Activated naive CD4-positive, alpha-beta T cell treated with anti-CD3 and anti-CD28 coated beads for 36 hours (primary cell): Measurements from ENCODE around the gene CORO2B. TPM values are rescaled to one million over a fixed set of nuclear protein-coding genes. Genes with fewer than 3 reads are reported as not detected.

Source experiments
- CTCF ChIA-PET: fragments of 350-600 bp; sonication (Branson Sonifier 250); formaldehyde crosslinking; loops from one replicate; lab custom pipeline; 2021; ENCODE audit warnings: antibody characterized with exemption; lab: Charles Lee
- DNase-seq: peaks from one replicate; pipeline ENCODE4 v3.0.0-alpha.2; 2020
- H3K27ac Mint-ChIP-seq: one replicate; pipeline ENCODE4 v1.8.0; 2021; ENCODE audit warnings: mild to moderate bottlenecking, mixed read lengths
- H3K27me3 Mint-ChIP-seq: one replicate; pipeline ENCODE4 v1.8.0; 2021; ENCODE audit warnings: low read depth, mixed read lengths
- H3K36me3 Mint-ChIP-seq: one replicate; pipeline ENCODE4 v1.8.0; 2021; ENCODE audit warnings: low read depth, mixed read lengths
- H3K4me1 Mint-ChIP-seq: one replicate; pipeline ENCODE4 v1.8.0; 2021; ENCODE audit warnings: low read depth, mixed read lengths
- H3K4me3 Mint-ChIP-seq: one replicate; pipeline ENCODE4 v1.8.0; 2021; ENCODE audit warnings: mild to moderate bottlenecking, moderate library complexity, mixed read lengths
- H3K9me3 Mint-ChIP-seq: one replicate; pipeline ENCODE4 v1.8.0; 2021; ENCODE audit warnings: mixed read lengths
- intact Hi-C: fragments of 100-400 bp; cut with micrococcal nuclease; formaldehyde crosslinking; loops from one replicate; pipeline ENCODE4 v1.15.1; 2023
- total RNA-seq, 2 experiments: library from RNA; stranded (reverse); gene quantifications; one replicate each; pipeline ENCODE4 v1.2.3, GENCODE V29; 2021

The CORO2B gene
- total RNA-seq, 2 experiments from 2014 or later: not detected

DNA sequence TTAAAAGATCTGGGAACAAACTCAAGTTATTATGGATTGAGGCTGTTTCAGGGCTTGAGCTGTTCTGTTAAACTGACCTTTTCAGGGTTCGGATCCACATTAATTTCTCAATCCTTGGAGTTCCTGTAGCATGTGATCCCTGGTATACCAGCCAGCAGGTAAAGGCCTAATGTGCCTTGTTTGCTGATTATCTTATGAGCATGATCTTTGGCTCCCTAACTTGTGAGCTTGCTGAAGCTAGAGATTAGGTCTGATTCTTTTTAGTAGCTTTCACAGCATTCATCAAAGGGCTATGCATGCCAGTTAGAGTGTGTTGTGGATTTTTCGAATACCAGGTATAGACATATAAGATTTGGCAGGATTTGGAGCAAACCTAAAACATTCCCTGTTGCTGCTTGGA, 10.3 kb downstream of the CORO2B start:
- CTCF ChIA-PET: interaction anchor here (0.7 to 1.0 kb wide), 2 partner anchors 39 to 85 kb away, joined by 3 to 5 read pairs; no protein-coding TSS in a partner anchor
- H3K27ac Mint-ChIP-seq: no peak overlapping the region
- H3K4me3 Mint-ChIP-seq: no peak overlapping the region
- H3K36me3 Mint-ChIP-seq: no peaks in the 10 kb centered on the region
- DNase-seq: no peak
- H3K27me3 Mint-ChIP-seq: no peaks in the 10 kb centered on the region
- intact Hi-C loops: no loop called here
- peaks cover 22% of the 10 kb centered on the region for H3K4me1 Mint-ChIP-seq
- H3K9me3 Mint-ChIP-seq: no peaks in the 10 kb centered on the region

- Mint-ChIP-seq H3K9me3 (no peaks in the 10 kb centered on the region), H3K27me3 (no peaks in the 10 kb centered on the region), H3K4me1 (peaks cover 22% of the 10 kb centered on the region), H3K27ac (no peak overlapping the region), H3K4me3 (no peak overlapping the region), H3K36me3 (no peaks in the 10 kb centered on the region)
- DNase-seq: no peak
- CTCF ChIA-PET: no interaction called here
- intact Hi-C loops: no loop called here
Measured at GRCh38 chr15:68589783-68590710, 11.3 kb downstream of the CORO2B start.

- Mint-ChIP-seq H3K36me3 (no peaks in the 10 kb centered on the region), H3K27ac (no peak overlapping the region), H3K4me1 (peaks cover 22% of the 10 kb centered on the region), H3K27me3 (no peaks in the 10 kb centered on the region), H3K9me3 (no peaks in the 10 kb centered on the region), H3K4me3 (no peak overlapping the region)
- CTCF ChIA-PET: no interaction called here
- DNase-seq: no peak
- intact Hi-C loops: no loop called here
Measured at GRCh38 chr15:68590721-68591389, 12.1 kb downstream of the CORO2B start.

DNA sequence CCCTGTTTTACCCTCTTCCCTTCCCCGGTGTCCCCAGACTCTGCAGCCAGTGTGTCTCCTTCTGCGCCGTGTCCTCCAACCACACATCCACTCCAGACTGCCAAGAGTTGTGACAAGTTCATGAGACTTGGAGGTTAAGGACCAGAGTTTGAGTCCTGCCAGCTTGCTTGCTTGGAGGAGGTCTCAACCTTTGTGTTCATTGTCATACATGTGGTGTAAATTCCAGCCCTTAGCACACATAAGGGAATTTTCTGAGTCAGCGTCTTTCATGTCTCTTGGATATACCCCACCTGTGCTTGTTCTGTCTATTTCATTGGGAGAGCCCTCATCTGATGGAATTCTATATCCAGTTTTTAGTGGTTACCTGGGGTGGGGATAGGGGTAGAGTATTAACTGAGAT, 13.3 kb downstream of the CORO2B start:
- Mint-ChIP-seq H3K27ac (no peak overlapping the region), H3K27me3 (no peaks in the 10 kb centered on the region), H3K4me3 (no peak overlapping the region), H3K4me1 (peaks cover 15% of the 10 kb centered on the region), H3K9me3 (no peaks in the 10 kb centered on the region), H3K36me3 (no peaks in the 10 kb centered on the region)
- DNase-seq: no peak
- intact Hi-C loops: no loop called here
- CTCF ChIA-PET: no interaction called here

DNA sequence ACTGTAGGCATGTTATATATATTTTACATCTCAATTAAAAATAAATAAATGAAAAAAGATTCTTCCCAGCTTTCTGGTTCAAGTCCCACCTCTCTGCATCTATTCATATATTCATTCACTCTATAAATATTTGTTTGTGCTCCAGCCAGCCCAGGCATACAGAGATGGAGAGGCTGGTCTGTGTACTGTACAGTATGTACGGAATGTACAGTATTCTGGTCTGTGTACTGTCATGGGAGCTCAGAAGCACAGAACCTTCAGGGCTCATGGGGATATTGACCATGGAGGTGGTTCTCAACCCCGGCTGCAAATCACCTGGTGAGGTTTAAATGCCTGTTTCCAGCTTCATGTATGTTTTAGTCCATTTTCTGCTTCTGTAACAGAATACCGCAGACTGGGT, 13.8 kb downstream of the CORO2B start:
- Mint-ChIP-seq H3K4me1 (peaks cover 12% of the 10 kb centered on the region), H3K9me3 (no peaks in the 10 kb centered on the region), H3K27me3 (no peaks in the 10 kb centered on the region), H3K27ac (no peak overlapping the region), H3K36me3 (no peaks in the 10 kb centered on the region), H3K4me3 (no peak overlapping the region)
- CTCF ChIA-PET: no interaction called here
- intact Hi-C loops: no loop called here
- DNase-seq: no peak

- Mint-ChIP-seq H3K27ac (no peak overlapping the region), H3K9me3 (no peaks in the 10 kb centered on the region), H3K36me3 (no peaks in the 10 kb centered on the region), H3K27me3 (no peaks in the 10 kb centered on the region), H3K4me3 (no peak overlapping the region), H3K4me1 (peaks cover 5% of the 10 kb centered on the region)
- CTCF ChIA-PET: no interaction called here
- DNase-seq: no peak
- intact Hi-C loops: no loop called here
Measured at GRCh38 chr15:68593341-68593740, 14.5 kb downstream of the CORO2B start.

DNA sequence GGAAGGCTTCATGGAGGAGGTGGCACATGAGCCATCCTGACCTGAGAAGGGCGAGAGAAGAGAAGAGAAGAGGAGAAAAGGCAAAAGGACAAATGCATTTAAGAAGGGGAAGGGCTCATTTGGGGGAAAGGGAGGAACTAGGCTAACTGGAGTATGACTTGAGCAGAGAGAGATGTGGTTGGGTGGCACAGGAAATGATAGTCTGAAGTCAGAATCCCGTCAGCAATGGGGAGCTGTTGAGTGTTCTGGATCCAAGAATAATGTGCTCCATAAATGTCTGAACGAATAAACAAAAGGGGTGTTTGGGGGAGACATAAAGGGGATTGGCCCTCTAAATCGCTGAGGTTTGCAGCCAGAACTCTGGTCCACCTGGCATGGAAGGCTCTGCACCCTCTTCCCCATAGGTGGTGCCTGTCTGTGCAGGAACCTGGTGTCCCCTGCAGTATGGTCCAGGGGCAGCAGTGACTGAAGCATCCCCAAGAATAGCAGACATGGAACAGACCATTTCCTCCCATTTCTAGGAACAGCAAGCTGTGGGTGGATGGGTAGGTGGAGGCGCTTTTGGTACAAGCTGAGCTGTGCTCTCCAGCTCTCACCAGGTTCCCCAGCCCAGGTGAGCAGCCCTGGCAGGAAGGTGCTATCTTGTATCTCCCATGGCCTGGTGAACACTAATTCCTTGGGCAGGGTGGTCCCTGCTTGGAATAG, 15.2 kb downstream of the CORO2B start:
- CTCF ChIA-PET: no interaction called here
- Mint-ChIP-seq H3K4me3 (no peak overlapping the region), H3K9me3 (no peaks in the 10 kb centered on the region), H3K27ac (no peak overlapping the region), H3K27me3 (no peaks in the 10 kb centered on the region), H3K4me1 (no peaks in the 10 kb centered on the region), H3K36me3 (no peaks in the 10 kb centered on the region)
- DNase-seq: no peak
- intact Hi-C loops: no loop called here

GRCh38 chr15:68594533-68595259, 15.9 kb downstream of the CORO2B start:
- CTCF ChIA-PET: no interaction called here
- H3K27me3 Mint-ChIP-seq: no peaks in the 10 kb centered on the region
- no peaks in the 10 kb centered on the region for H3K36me3 Mint-ChIP-seq
- no peak overlapping the region for H3K27ac Mint-ChIP-seq
- intact Hi-C loops: no loop called here
- DNase-seq: no peak
- H3K4me1 Mint-ChIP-seq: no peaks in the 10 kb centered on the region
- H3K4me3 Mint-ChIP-seq: no peak overlapping the region
- H3K9me3 Mint-ChIP-seq: no peaks in the 10 kb centered on the region

DNA sequence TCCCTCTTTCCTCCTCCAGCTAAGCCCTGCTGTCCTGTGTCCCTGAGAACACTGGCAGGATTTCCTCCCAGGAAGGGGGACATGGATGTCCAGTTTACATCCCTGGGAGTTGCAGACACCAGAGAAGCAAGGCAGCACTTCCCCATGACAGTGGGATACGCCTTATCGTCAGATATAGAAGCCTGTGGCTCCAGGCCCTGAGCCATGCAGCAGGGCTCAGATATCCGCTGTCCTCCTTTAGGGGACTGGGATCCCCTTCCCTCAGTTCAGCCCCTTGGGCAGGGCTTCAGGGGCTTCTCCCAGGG, 16.4 kb downstream of the CORO2B start:
- no peak overlapping the region for H3K27ac Mint-ChIP-seq
- intact Hi-C loops: no loop called here
- no peaks in the 10 kb centered on the region for H3K9me3 Mint-ChIP-seq
- no peak for DNase-seq
- no peaks in the 10 kb centered on the region for H3K4me1 Mint-ChIP-seq
- CTCF ChIA-PET: no interaction called here
- peaks cover 2% of the 10 kb centered on the region for H3K27me3 Mint-ChIP-seq
- no peaks in the 10 kb centered on the region for H3K36me3 Mint-ChIP-seq
- H3K4me3 Mint-ChIP-seq: no peak overlapping the region

GRCh38 chr15:68595761-68596160, 17.0 kb downstream of the CORO2B start:
- intact Hi-C loops: no loop called here
- H3K27ac Mint-ChIP-seq: no peak overlapping the region

GRCh38 chr15:68596691-68597090, 17.9 kb downstream of the CORO2B start:
- H3K36me3 Mint-ChIP-seq: no peaks in the 10 kb centered on the region
- no peak overlapping the region for H3K27ac Mint-ChIP-seq
- CTCF ChIA-PET: no interaction called here
- H3K4me3 Mint-ChIP-seq: no peak overlapping the region
- no peaks in the 10 kb centered on the region for H3K4me1 Mint-ChIP-seq
- peaks cover 2% of the 10 kb centered on the region for H3K27me3 Mint-ChIP-seq
- intact Hi-C loops: no loop called here
- no peak for DNase-seq
- no peaks in the 10 kb centered on the region for H3K9me3 Mint-ChIP-seq

More at GRCh38 chr15:68595761-68596160, 17.0 kb downstream of the CORO2B start:
- no peaks in the 10 kb centered on the region for H3K4me1 Mint-ChIP-seq
- H3K9me3 Mint-ChIP-seq: no peaks in the 10 kb centered on the region
- CTCF ChIA-PET: no interaction called here
- H3K4me3 Mint-ChIP-seq: no peak overlapping the region
- peaks cover 2% of the 10 kb centered on the region for H3K27me3 Mint-ChIP-seq
- DNase-seq: no peak
- no peaks in the 10 kb centered on the region for H3K36me3 Mint-ChIP-seq

- Mint-ChIP-seq H3K9me3 (no peaks in the 10 kb centered on the region), H3K27me3 (peaks cover 2% of the 10 kb centered on the region), H3K27ac (no peak overlapping the region), H3K4me1 (no peaks in the 10 kb centered on the region), H3K36me3 (no peaks in the 10 kb centered on the region), H3K4me3 (no peak overlapping the region)
- intact Hi-C loops: no loop called here
- CTCF ChIA-PET: no interaction called here
- DNase-seq: no peak
Measured at GRCh38 chr15:68597581-68597980, 18.8 kb downstream of the CORO2B start.
